ENCODE data around the gene WNK1.
A peak's percentile ranks its signal among the peaks of the same experiment; 100 is the strongest.
"Not testable (repeated sequence)": the region's sequence is repeated elsewhere in the genome, so short reads cannot be mapped to it uniquely, and the experiment has no call there.

WNK1 gene

GRCh38 chr12:777550-778047 lies 25.2 kb downstream of the WNK1 start:
- DNase-seq (ENCODE audit: low read depth in 2 of 2, low spot score in 1 of 2) = no peak

- DNase-seq (ENCODE audit: low read depth in 2 of 2, low spot score in 1 of 2) = no peak
These were observed 26.2 kb downstream of the WNK1 start for GRCh38 chr12:778615-779014.

GRCh38 chr12:779745-780734 lies 27.7 kb downstream of the WNK1 start:
- DNase-seq (ENCODE audit: low read depth in 2 of 2, low spot score in 1 of 2) = no peak

GRCh38 chr12:780750-781379 lies 28.5 kb downstream of the WNK1 start:
- DNase-seq (ENCODE audit: low read depth in 2 of 2, low spot score in 1 of 2) = no peak

GRCh38 chr12:785706-786105 lies 33.3 kb downstream of the WNK1 start:
- DNase-seq (ENCODE audit: low read depth in 2 of 2, low spot score in 1 of 2) = no peak

- DNase-seq (ENCODE audit: low read depth in 2 of 2, low spot score in 1 of 2) = no peak
These were observed 35.9 kb downstream of the WNK1 start for GRCh38 chr12:788288-788687.

GRCh38 chr12:788762-789161 lies 36.4 kb downstream of the WNK1 start:
- not testable (repeated sequence) for DNase-seq (ENCODE audit: low read depth in 2 of 2, low spot score in 1 of 2)

GRCh38 chr12:789852-790563 lies 37.6 kb downstream of the WNK1 start:
- DNase-seq (ENCODE audit: low read depth in 2 of 2, low spot score in 1 of 2) = no peak

- DNase-seq (ENCODE audit: low read depth in 2 of 2, low spot score in 1 of 2) = no peak
These were observed 38.2 kb downstream of the WNK1 start for GRCh38 chr12:790608-791007.

GRCh38 chr12:793037-793436 lies 40.7 kb downstream of the WNK1 start:
- DNase-seq (ENCODE audit: low read depth in 2 of 2, low spot score in 1 of 2) = no peak

GRCh38 chr12:793711-794110 lies 41.3 kb downstream of the WNK1 start:
- DNase-seq (ENCODE audit: low read depth in 2 of 2, low spot score in 1 of 2) = no peak

GRCh38 chr12:795305-795704 lies 42.9 kb downstream of the WNK1 start:
- peak; percentile 18 to 44 for DNase-seq (ENCODE audit: low read depth in 2 of 2, low spot score in 1 of 2)

GRCh38 chr12:800401-800800 lies 48.0 kb downstream of the WNK1 start:
- no peak for DNase-seq (ENCODE audit: low read depth in 2 of 2, low spot score in 1 of 2)

GRCh38 chr12:802242-803120 lies 50.1 kb downstream of the WNK1 start:
- DNase-seq (ENCODE audit: low read depth in 2 of 2, low spot score in 1 of 2) = no peak

- no peak for DNase-seq (ENCODE audit: low read depth in 2 of 2, low spot score in 1 of 2)
These were observed 52.7 kb downstream of the WNK1 start for GRCh38 chr12:805022-805632.

- DNase-seq (ENCODE audit: low read depth in 2 of 2, low spot score in 1 of 2) = no peak
These were observed 53.9 kb downstream of the WNK1 start for GRCh38 chr12:806200-806791.

- no peak for DNase-seq (ENCODE audit: low read depth in 2 of 2, low spot score in 1 of 2)
These were observed 54.8 kb downstream of the WNK1 start for GRCh38 chr12:807041-807735.

- no peak for DNase-seq (ENCODE audit: low read depth in 2 of 2, low spot score in 1 of 2)
These were observed 57.7 kb downstream of the WNK1 start for GRCh38 chr12:810116-810515.

All from stimulated activated CD8-positive, alpha-beta memory T cell treated with anti-CD3 and anti-CD28 coated beads, Interleukin-4, amount 100 ng/mL, for 4 hours (primary cell).